Neutrophil (primary cell): ENCODE data around the gene BMPR1A.

ENCODE experiments used
- H3K27ac ChIP-seq: fragments of 200-600 bp; sonication (generic); 2 replicates; pipeline ENCODE4 v1.5.1; 2016; ENCODE audit warnings: mild to moderate bottlenecking, moderate library complexity
- H3K27me3 ChIP-seq: fragments of 200-600 bp; sonication (generic); 2 replicates; pipeline ENCODE4 v1.6.0; 2016; ENCODE audit warnings: mild to moderate bottlenecking
- H3K36me3 ChIP-seq: fragments of 200-600 bp; sonication (generic); 2 replicates; pipeline ENCODE4 v1.5.1; 2017
- H3K4me1 ChIP-seq, 2 experiments: fragments of 200-600 bp in 1 of 2; sonication (generic) in 1 of 2; 1 replicate in 1 of 2; 2 replicates in 1 of 2; pipeline versions ENCODE4 v1.5.1 to v1.6.1; 2013 to 2016; ENCODE audit warnings: low read depth in 1 of 2, low read length in 1 of 2, mild to moderate bottlenecking in 1 of 2, moderate library complexity in 1 of 2; ENCODE audit not compliant: control insufficient read depth in 1 of 2, insufficient read depth in 1 of 2
- H3K4me3 ChIP-seq, 2 experiments: fragments of 200-600 bp in 1 of 2; sonication (generic) in 1 of 2; 1 replicate in 1 of 2; 2 replicates in 1 of 2; pipeline ENCODE4 v1.5.1; 2013 to 2016; ENCODE audit warnings: low read depth in 1 of 2, low read length in 1 of 2, mild to moderate bottlenecking in 1 of 2, moderate library complexity in 1 of 2
- H3K9me3 ChIP-seq: fragments of 200-600 bp; sonication (generic); 2 replicates; pipeline ENCODE4 v1.5.1; 2016
- CTCF ChIP-seq: fragments of 200-600 bp; sonication (generic); IDR thresholded peaks from 2 replicates; pipeline ENCODE4 v1.5.1; 2016; ENCODE audit warnings: antibody characterized with exemption

The BMPR1A gene

DNA sequence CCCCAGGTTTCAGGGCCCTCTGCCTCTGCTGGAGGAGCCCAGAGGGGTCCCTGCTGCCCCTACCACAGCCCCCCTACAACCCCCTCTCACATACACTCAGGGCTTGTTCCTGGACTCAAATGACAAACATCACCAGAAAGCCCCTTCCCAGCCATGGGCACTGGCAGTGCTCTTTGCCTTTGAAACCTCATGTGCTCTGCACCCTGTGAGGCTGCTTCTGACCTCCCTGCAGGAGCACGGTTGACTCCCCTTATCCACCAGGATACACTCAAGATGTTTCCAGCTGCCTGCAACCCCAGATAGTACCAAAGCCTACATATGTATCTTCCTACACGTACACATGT, 208.4 kb downstream of the BMPR1A start:
- H3K4me1 ChIP-seq, result no peaks in the 10 kb centered on the region
- TF ChIP-seq CTCF, result no peak

DNA sequence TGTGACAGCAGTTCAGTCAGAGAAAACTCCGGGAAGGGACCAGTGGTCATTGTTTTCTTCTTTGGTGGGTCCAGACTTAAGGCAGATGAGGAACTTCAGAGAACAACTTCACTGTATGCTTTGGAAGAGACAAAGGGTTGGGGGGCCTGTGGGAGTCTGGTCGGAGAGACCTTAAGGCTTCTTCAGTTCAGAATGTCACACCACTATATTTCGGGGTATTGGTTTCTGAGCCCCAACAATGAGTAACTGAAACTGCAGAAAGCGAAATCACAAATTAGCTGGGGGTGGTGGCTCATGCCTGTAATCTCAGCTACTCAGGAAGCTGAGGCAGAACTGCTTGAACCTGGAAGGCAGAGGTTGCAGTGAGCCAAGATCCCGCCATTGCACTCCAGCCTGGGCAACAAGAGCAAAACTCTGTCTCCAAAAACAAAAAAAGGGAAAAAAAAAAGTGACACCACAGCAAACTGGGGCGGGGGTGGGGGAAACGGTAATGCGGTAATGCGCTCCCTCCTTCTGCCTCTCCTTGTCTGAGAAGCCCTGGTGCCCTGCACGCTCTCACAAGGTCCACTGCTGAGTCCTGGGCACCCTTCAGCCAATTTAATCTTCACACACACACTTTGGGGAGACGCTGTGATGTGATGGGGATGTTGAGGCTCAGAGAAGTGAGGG, 209.7 kb downstream of the BMPR1A start:
- no peaks in the 10 kb centered on the region for H3K36me3 ChIP-seq
- H3K4me1 ChIP-seq, result peaks cover 3 to 5% of the 10 kb centered on the region in 2 experiments
- H3K9me3 ChIP-seq, result no peaks in the 10 kb centered on the region
- no peak overlapping the region for H3K4me3 ChIP-seq
- no peak for TF ChIP-seq CTCF
- no peak overlapping the region for H3K27ac ChIP-seq
- H3K27me3 ChIP-seq, result peaks cover 58% of the 10 kb centered on the region

More for the DNA sequence above, 208.4 kb downstream of the BMPR1A start:
- H3K27ac ChIP-seq, result no peak overlapping the region
- no peaks in the 10 kb centered on the region for H3K36me3 ChIP-seq
- peaks cover 46% of the 10 kb centered on the region for H3K27me3 ChIP-seq
- no peaks in the 10 kb centered on the region for H3K9me3 ChIP-seq
- H3K4me3 ChIP-seq, result no peak overlapping the region

- peaks cover 71% of the 10 kb centered on the region for H3K27me3 ChIP-seq
- H3K36me3 ChIP-seq, result no peaks in the 10 kb centered on the region
- H3K9me3 ChIP-seq, result no peaks in the 10 kb centered on the region
- TF ChIP-seq CTCF, result no peak
- H3K27ac ChIP-seq, result no peak overlapping the region
- H3K4me1 ChIP-seq, result peaks cover 4 to 8% of the 10 kb centered on the region in 2 experiments
- no peak overlapping the region for H3K4me3 ChIP-seq
These were observed 211.1 kb downstream of the BMPR1A start for GRCh38 chr10:86967481-86967941.

GRCh38 chr10:86968271-86968993, 212.0 kb downstream of the BMPR1A start, which contains the start of gene ADIRF:
TSS of gene ADIRF (plus strand) at chr10:86968482. CDS start at chr10:86968545, 63 bp downstream.
- Histone ChIP-seq H3K4me1 (peaks cover 4 to 8% of the 10 kb centered on the region in 2 experiments), H3K27ac (no peak within 1 kb of the TSS), H3K27me3 (peaks cover 81% of the 10 kb centered on the region), H3K36me3 (no peaks in the 10 kb centered on the region), H3K9me3 (no peaks in the 10 kb centered on the region), H3K4me3 (no peak within 1 kb of the TSS)
- TF ChIP-seq CTCF, result no peak

- H3K27ac ChIP-seq, result no peak overlapping the region
- peaks cover 4 to 8% of the 10 kb centered on the region in 2 experiments for H3K4me1 ChIP-seq
- H3K36me3 ChIP-seq, result no peaks in the 10 kb centered on the region
- no peaks in the 10 kb centered on the region for H3K9me3 ChIP-seq
- TF ChIP-seq CTCF, result no peak
- no peak overlapping the region for H3K4me3 ChIP-seq
- H3K27me3 ChIP-seq, result peaks cover 86% of the 10 kb centered on the region
These were observed 212.6 kb downstream of the BMPR1A start for GRCh38 chr10:86968994-86969355.
